ENCODE data around the gene SIGMAR1. TPM values are rescaled to one million over a fixed set of nuclear protein-coding genes. Genes with fewer than 3 reads are reported as not detected.

The SIGMAR1 gene
- polyA plus RNA-seq, 1 donor from 2014 or later = 63.1 TPM

GRCh38 chr9:34611251-34611810 lies 26.3 kb downstream of the SIGMAR1 start:
- Mint-ChIP-seq H3K4me1 (peaks cover 5 to 17% (median 14%) of the 10 kb centered on the region in 3 donors), H3K4me3 (peak overlapping the region; percentile 87 to 96 (median 94)), H3K27me3 (no peaks in the 10 kb centered on the region), H3K9me3 (no peaks in the 10 kb centered on the region), H3K27ac (peak overlapping the region; percentile 28 to 96 (median 95)), H3K36me3 (peaks cover 5% of the 10 kb centered on the region)

DNA sequence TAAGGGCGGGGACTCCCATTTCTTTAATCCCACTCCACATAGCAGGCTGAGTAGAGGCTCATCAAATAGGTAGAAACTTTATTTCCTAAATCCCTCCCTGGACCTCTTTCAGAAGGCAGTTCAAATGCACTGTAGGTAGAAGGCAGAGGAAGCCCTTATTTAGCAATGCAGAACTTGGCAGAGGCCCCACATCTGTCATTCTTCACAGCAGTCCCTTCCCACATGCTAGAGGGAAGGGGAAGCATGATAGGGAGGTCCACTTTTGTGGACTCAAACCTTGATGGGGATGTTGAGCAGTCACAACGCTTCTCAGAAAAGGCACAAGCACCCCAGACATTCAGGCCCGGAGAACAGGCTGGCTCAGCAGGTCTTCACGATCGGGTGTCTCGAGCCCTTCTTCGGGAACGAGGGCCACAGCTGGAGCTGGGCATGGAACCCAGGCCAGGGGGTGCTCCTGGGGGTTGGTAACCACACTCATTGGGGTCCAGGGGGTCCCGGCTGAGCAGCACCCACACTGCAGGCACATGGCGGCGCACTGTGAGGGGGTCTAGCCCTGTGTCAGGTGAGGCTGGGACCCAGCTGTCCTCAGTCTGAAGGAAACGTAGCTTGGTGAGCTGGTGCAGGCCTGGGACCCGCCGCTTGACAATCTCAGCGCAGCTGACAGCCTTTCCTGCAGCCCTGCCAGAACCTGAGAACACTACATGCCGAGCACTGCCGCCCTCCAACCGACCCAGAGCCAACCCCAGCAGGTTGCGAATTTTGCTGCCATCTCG lies 27.0 kb downstream of the SIGMAR1 start:
- Mint-ChIP-seq H3K36me3 (peaks cover 5% of the 10 kb centered on the region), H3K27ac (peak overlapping the region in 2 of 3 donors; percentile 21 to 22), H3K9me3 (no peaks in the 10 kb centered on the region), H3K4me1 (peaks cover 5 to 17% (median 14%) of the 10 kb centered on the region in 3 donors), H3K4me3 (peak overlapping the region; percentile 16 to 96 (median 76)), H3K27me3 (no peaks in the 10 kb centered on the region)

GRCh38 chr9:34607331-34607730 lies 30.3 kb downstream of the SIGMAR1 start:
- no peaks in the 10 kb centered on the region for H3K9me3 Mint-ChIP-seq
- H3K27me3 Mint-ChIP-seq = peaks cover 1% of the 10 kb centered on the region
- H3K36me3 Mint-ChIP-seq = no peaks in the 10 kb centered on the region
- no peak overlapping the region for H3K4me3 Mint-ChIP-seq
- H3K4me1 Mint-ChIP-seq = peaks cover 2 to 11% (median 10%) of the 10 kb centered on the region in 3 donors
- no peak overlapping the region for H3K27ac Mint-ChIP-seq

GRCh38 chr9:34606905-34607304 lies 30.7 kb downstream of the SIGMAR1 start:
- H3K27ac Mint-ChIP-seq = no peak overlapping the region
- H3K9me3 Mint-ChIP-seq = no peaks in the 10 kb centered on the region
- H3K36me3 Mint-ChIP-seq = no peaks in the 10 kb centered on the region

GRCh38 chr9:34606190-34606589 lies 31.4 kb downstream of the SIGMAR1 start:
- Mint-ChIP-seq H3K36me3 (no peaks in the 10 kb centered on the region), H3K9me3 (no peaks in the 10 kb centered on the region), H3K4me1 (peaks cover 3 to 7% (median 5%) of the 10 kb centered on the region in 3 donors), H3K4me3 (no peak overlapping the region), H3K27me3 (peaks cover 1% of the 10 kb centered on the region), H3K27ac (no peak overlapping the region)

More at GRCh38 chr9:34606905-34607304, 30.7 kb downstream of the SIGMAR1 start:
- Mint-ChIP-seq H3K4me3 (no peak overlapping the region), H3K27me3 (peaks cover 1% of the 10 kb centered on the region), H3K4me1 (peaks cover 2 to 10% (median 10%) of the 10 kb centered on the region in 3 donors)

DNA sequence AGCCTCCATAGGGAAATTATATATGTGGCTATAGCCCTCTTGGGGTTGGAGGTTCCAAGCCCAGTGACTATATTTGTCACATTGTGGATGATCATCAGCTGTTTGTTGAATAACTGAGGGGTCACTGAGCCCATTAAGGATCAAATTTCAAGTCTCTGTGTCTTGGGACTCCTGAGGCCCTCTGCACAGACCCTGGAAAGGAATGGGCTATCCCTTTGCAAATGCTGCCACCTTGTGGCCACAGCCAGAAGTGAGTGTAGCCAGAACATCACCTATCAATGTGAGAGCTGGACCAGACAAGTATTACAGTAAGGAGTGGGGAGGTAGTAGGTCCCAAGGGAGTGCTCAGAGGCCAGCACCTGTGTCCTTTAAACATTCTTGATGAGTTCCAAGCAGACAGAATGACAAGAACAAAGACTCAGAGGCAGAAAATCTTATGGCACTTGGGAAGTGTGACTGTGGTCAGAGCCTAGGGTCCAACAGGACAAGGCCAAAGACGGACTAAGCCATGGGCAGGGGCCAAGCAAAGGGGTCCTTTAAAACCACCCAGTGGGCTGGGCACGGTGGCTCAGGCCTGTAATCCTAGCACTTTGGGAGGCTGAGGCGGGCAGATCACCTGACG lies 33.9 kb downstream of the SIGMAR1 start:
- Mint-ChIP-seq H3K4me1 (peaks cover 0 to 2% (median 0%) of the 10 kb centered on the region in 3 donors), H3K27ac (no peak overlapping the region), H3K27me3 (peaks cover 2% of the 10 kb centered on the region), H3K9me3 (no peaks in the 10 kb centered on the region), H3K36me3 (no peaks in the 10 kb centered on the region), H3K4me3 (no peak overlapping the region)

DNA sequence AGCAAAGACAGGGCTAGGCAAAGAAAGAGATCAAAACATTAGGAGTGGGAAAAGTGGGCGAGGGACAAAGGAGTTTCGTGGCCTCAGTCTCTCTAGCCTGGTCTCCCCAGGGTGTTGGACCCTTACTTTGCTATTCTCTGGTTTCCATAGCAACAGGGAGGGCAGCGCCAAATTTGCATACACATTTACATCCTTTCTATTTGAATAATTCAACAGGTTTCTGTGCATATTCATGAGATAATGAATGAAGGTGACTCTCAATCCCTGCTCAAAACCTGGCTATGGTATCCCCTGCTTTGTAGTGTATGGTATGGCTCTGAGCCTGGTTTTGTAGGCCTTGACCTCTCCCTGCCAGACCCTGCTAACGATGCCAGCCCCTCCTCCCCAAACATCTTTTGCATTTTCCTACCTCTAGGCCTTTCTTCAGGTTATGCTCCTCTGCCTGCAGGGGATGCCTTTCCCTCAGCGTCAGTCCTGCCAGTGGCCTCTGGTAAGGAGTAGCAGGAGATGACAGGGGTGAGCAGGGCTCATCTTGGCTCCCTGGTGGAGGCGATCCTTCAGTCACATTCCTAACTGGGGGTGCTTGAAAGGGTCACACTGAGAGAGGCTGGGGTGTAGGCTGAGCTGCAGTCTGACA lies 35.5 kb downstream of the SIGMAR1 start:
- Mint-ChIP-seq H3K27ac (no peak overlapping the region), H3K36me3 (peaks cover 2% of the 10 kb centered on the region), H3K27me3 (peaks cover 2% of the 10 kb centered on the region), H3K4me3 (peak overlapping the region in 1 of 4 donors; percentile 2), H3K9me3 (no peaks in the 10 kb centered on the region), H3K4me1 (peaks cover 0 to 2% (median 0%) of the 10 kb centered on the region in 3 donors)

- H3K27me3 Mint-ChIP-seq = peaks cover 2% of the 10 kb centered on the region
- H3K4me3 Mint-ChIP-seq = no peak overlapping the region
- H3K9me3 Mint-ChIP-seq = no peaks in the 10 kb centered on the region
- H3K36me3 Mint-ChIP-seq = peaks cover 2% of the 10 kb centered on the region
- no peak overlapping the region for H3K27ac Mint-ChIP-seq
- H3K4me1 Mint-ChIP-seq = peaks cover 0 to 2% (median 0%) of the 10 kb centered on the region in 3 donors
Observed at GRCh38 chr9:34600908-34601307, 36.7 kb downstream of the SIGMAR1 start.

DNA sequence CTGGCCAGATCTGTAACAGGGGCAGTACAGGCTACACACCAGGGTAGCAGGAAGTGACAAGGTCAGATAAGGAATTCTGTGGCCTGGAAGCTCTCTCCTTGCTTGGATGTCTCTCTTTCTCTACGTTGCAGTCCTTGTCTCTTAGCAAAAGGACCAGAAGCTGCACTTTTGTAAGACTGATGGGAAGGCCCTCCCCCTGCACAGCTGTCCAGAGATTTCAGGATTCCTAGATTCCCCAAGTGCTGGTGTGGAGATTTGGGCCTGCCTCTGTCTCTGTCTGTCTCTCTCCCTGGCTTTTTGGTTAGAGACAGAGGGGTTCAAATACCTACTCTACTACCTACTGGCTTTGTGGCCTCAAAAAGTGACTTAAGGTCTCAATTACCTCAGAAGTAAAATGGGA lies 38.0 kb downstream of the SIGMAR1 start:
- Mint-ChIP-seq H3K9me3 (no peaks in the 10 kb centered on the region), H3K27me3 (peaks cover 5% of the 10 kb centered on the region), H3K4me3 (no peak overlapping the region), H3K4me1 (peaks cover 0 to 2% (median 0%) of the 10 kb centered on the region in 3 donors), H3K36me3 (peaks cover 2% of the 10 kb centered on the region), H3K27ac (no peak overlapping the region)

- peaks cover 38% of the 10 kb centered on the region for H3K27me3 Mint-ChIP-seq
- peaks cover 2% of the 10 kb centered on the region for H3K36me3 Mint-ChIP-seq
- no peaks in the 10 kb centered on the region for H3K9me3 Mint-ChIP-seq
- H3K4me3 Mint-ChIP-seq = no peak overlapping the region
- peaks cover 0 to 16% (median 14%) of the 10 kb centered on the region in 3 donors for H3K4me1 Mint-ChIP-seq
- no peak overlapping the region for H3K27ac Mint-ChIP-seq
Observed at GRCh38 chr9:34594177-34594576, 43.4 kb downstream of the SIGMAR1 start.

DNA sequence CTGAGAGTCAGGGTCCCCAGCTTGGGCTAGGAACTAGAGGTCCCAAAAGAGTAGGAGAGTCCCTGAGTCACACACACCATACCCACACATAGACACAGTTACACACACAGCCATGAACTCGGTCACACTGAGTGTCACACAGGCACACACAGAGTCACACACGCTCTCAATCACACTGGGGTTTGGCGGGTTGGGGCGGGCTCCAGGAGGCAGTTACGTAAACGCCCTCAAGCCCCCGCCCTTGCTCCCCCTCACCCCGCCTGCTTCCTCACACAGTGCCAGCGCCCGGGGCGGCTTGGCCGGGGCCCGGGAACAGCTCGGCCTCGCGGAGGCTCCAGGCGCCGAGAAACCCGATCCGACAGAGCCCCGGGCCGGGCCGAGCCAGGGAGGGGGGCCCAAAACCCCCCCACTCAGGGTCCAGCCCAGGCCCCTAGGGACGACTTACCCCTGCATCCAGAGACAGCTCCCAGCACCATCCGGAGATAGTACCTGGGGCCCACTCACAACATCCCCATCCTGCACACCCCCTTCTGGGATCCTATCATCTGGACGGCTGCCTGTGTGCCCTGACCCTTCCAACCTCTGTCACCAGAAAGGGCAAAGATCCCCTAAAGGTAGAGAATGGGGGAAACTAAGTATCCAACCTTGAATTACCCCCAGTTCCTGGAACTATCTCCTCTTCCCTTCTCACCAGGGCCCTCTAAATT lies 44.5 kb downstream of the SIGMAR1 start:
- H3K4me1 Mint-ChIP-seq = peaks cover 0 to 23% (median 19%) of the 10 kb centered on the region in 3 donors
- H3K9me3 Mint-ChIP-seq = no peaks in the 10 kb centered on the region
- peaks cover 49% of the 10 kb centered on the region for H3K27me3 Mint-ChIP-seq
- H3K4me3 Mint-ChIP-seq = peak overlapping the region in 3 of 4 donors; percentile 37 to 87 (median 54)
- no peak overlapping the region for H3K27ac Mint-ChIP-seq
- H3K36me3 Mint-ChIP-seq = peaks cover 2% of the 10 kb centered on the region

GRCh38 chr9:34591917-34592866 lies 45.4 kb downstream of the SIGMAR1 start:
- H3K4me1 Mint-ChIP-seq = peaks cover 0 to 23% (median 19%) of the 10 kb centered on the region in 3 donors
- peak overlapping the region in 1 of 3 donors; percentile 31 for H3K27ac Mint-ChIP-seq
- H3K36me3 Mint-ChIP-seq = no peaks in the 10 kb centered on the region
- peak overlapping the region; percentile 54 to 87 (median 80) for H3K4me3 Mint-ChIP-seq
- peaks cover 55% of the 10 kb centered on the region for H3K27me3 Mint-ChIP-seq
- H3K9me3 Mint-ChIP-seq = no peaks in the 10 kb centered on the region

DNA sequence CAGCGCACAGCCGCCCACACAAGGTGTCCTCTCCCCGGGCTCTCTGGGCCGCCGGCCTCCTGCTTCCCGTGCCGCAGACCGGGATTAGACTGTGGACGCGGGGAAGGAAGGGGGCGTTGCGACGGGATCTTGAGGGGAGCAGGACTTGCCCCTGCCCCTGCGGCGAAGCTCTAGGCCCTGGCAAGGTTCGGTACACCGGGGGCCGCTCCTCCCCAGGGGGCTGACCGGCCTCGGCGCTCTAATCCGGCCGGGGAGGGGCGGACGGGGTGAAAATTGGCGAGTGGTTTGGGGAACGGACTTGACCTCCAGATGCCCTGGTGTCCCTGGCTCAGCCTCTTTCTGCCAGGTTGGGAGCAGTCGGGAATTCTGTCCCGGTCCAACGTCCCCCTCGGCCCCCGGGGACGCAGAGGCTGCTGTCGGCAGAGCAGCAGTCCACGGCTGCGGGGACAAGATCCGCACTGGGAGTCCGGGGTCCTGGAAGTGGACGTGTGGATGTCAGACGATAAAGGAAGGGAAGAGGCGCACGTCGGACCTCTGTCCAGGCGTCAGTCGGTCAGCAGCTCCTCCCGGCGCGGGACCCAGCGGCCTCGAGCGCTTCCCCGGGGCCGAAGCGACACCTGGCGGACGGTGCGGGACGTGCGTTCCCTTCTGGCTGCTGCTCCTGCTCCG lies 46.2 kb downstream of the SIGMAR1 start:
- Mint-ChIP-seq H3K27me3 (peaks cover 61% of the 10 kb centered on the region), H3K9me3 (no peaks in the 10 kb centered on the region), H3K36me3 (no peaks in the 10 kb centered on the region), H3K4me3 (peak overlapping the region; percentile 54 to 92 (median 83)), H3K27ac (peak overlapping the region in 1 of 3 donors; percentile 46), H3K4me1 (peaks cover 0 to 23% (median 19%) of the 10 kb centered on the region in 3 donors)

Data from IgD-negative memory B cell (primary cell).